Fibroblast of gingiva (primary cell): Measurements from ENCODE around the gene PHTF2.

Source experiments
- DNase-seq: peaks from one replicate; pipeline ENCODE4 v3.0.0-alpha.2; 2011; ENCODE audit warnings: low read depth

The PHTF2 gene

DNA sequence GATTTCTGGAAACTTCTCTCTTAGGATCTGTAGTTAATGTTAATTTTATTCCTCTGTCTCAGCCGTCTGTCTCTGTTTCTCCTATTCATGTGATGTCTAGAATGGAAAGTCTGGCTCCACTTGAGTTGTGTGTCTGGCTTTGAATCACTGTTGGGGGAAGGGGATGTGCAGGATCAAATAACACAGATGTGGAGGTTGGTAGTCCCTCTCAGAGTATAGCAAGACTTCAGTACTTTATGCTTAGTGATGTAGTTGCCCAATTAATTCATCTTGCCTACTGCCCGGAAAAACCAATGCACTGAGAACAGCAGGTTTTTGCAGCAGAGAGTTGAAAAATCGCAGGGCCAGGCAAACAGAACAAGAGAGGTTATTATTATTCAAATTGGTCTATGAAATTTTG, 79.2 kb downstream of the PHTF2 start:
- peak; percentile 4 for DNase-seq

- DNase-seq: no peak
Observed at GRCh38 chr7:77878500-77878899, 79.9 kb downstream of the PHTF2 start.

DNA sequence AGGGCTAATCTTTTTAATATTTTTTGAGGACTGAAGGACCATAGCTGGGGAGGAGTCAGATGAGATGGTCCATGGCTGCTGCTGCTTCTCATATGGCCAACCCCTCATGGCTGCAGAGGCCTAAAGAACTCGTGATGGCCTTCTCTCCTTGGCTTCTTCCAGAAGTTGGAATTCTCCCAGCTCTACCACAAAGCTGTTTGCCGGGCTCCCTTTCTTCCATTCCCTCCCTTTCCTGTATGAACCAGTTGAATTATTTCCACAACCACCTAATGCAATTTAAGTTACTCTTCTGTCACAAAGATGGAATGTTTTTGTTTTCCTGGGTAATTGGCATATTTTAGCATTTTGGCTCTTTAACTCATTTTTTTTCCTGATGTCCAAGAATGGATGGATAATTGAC, 80.7 kb downstream of the PHTF2 start:
- DNase-seq: no peak

DNA sequence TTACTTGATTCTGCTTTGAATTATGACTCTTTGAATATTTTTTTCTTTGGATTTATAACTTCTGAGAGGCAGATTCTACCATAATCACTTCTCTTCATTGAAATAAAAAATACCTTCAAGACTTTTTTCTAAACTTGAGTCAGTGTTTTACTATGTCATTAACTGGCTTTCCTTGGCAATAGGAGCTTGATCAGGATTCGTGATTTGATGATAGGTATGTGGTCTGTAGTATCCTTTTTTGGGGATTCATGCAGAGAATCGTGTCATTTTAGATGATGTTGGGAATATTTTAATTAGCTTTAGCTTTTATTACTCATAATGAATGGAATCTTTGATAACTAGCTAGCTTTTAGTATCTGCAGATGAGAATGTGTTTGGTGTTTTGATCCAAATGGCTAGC, 83.3 kb downstream of the PHTF2 start:
- DNase-seq: no peak

DNA sequence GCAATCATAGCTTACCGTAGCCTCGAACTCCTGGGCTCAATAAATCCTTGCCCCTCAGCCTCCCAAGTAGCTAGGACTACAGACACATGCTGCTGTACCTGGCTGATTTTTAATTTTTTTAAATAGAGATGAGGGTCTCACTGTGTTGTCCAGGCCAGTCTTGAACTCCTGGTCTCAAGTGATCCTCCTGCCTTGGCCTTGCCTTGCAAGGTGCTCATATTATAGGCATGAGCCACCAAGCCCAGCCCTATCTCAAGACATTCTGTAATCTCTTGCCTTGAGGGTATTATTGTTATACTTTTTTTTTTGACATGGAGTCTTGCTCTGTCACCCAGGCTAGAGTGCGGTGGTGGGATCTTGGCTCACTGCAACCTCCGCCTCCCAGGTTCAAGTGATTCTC, 86.6 kb downstream of the PHTF2 start:
- DNase-seq: no peak

DNA sequence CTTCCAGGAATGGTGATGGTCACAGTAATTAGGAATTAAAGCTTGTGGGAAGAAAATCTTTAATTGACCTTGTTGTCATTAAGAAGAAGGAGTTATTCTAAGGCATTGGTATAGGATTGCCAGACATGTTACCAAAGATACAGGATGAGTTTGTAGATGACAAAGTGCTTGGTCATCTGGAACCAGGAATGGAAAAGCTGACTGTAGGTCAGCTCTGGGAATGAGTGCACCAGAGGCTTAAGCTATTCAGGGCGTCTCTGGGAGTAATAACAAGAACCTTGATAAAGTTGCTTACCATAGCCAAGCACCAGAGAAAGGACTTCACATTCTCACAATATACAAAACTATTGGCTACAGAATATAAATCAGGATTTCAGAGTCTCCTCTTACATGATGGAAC, 89.0 kb downstream of the PHTF2 start:
- DNase-seq: peak; percentile 87

GRCh38 chr7:77888998-77889397, 90.4 kb downstream of the PHTF2 start:
- no peak for DNase-seq

GRCh38 chr7:77893813-77894212, 95.2 kb downstream of the PHTF2 start:
- no peak for DNase-seq

DNA sequence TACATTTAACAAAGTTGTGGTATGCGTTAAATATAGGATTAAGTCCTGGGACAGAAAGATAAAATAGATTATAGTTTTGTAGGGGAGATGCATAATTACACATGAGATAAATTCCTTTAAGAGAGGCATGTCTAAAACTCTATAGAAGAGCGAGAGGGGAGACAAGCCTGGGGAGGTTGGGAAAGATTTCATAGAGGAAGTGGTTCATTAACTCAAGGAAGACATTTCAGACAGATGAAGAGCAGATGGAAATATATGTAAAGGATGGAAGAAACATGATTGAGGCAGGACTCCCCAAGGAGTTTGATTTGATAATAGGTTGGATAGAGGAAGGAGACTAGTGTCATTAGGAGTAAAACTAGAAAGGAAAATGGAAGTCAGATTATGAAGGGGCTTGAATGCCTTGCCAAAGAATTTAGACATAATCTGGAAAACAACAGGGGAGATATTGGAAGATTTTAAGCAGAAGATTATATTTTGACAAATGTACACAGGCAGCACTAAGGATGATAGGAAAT, 96.1 kb downstream of the PHTF2 start:
- DNase-seq: no peak

- no peak for DNase-seq
Observed at GRCh38 chr7:77895905-77896304, 97.3 kb downstream of the PHTF2 start.

- DNase-seq: no peak
Observed at GRCh38 chr7:77897004-77897547, 98.5 kb downstream of the PHTF2 start.

GRCh38 chr7:77899516-77899915, 100.9 kb downstream of the PHTF2 start:
- no peak for DNase-seq

DNA sequence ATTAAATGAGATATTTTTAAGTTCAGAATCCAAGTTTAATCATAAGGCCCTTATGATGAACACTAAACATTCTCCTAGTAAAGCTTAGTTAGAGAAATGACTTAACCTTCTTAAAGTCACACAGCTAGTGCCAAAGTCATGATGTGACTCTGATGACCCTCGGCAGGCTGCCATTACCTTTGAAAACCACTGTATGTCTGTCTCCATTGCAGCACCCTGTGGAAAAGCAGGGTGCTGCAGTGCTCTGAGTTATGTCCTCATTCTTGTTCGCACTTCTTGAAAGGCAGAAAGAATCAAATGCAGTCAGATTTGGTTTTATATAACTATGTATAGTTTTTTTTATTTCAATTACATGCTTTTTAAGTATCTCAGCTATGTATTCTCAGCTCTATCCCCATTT, 105.0 kb downstream of the PHTF2 start:
- DNase-seq: no peak

GRCh38 chr7:77904252-77904651, 105.7 kb downstream of the PHTF2 start:
- DNase-seq: no peak

- DNase-seq: no peak
Observed at GRCh38 chr7:77907281-77907680, 108.7 kb downstream of the PHTF2 start.

GRCh38 chr7:77908664-77909063, 110.1 kb downstream of the PHTF2 start:
- no peak for DNase-seq

DNA sequence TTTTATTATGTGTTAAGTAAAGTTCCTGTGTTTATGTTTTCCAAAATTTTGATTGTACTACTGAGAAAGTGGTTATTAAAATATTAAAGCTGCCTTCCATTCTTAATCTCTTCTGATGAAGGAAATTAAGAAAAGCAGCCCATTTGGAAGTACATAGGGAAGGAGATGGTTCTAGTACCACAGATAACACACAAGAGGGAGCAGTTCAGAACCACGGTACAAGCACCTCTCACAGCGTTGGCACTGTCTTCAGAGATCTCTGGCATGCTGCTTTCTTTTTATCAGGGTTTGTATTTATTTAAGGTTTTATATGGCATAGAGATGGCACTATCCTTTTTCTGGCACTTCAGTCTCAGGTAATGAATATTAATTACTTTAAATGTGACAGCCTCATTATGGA, 111.6 kb downstream of the PHTF2 start:
- no peak for DNase-seq

DNA sequence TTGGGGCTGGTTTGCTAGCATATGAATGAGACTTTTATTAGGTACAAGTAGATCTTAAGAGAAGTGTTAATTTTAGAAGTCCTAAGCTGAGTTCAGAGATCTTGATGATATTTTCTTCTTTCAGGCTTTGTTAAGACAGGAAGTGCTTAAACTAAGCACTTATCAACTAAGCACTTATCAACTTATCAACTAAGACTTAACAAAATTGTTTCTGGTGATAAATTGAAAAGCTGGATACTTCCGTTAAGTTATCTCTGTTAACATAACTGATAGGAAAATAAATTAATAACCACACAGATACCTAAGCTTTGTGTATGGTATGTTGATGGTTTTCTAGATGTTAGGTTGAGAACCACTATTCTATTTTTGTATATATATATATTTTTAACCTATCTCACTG, 113.7 kb downstream of the PHTF2 start:
- DNase-seq: no peak

- DNase-seq: peak; percentile 61
Observed at GRCh38 chr7:77913977-77914607, 115.5 kb downstream of the PHTF2 start.

DNA sequence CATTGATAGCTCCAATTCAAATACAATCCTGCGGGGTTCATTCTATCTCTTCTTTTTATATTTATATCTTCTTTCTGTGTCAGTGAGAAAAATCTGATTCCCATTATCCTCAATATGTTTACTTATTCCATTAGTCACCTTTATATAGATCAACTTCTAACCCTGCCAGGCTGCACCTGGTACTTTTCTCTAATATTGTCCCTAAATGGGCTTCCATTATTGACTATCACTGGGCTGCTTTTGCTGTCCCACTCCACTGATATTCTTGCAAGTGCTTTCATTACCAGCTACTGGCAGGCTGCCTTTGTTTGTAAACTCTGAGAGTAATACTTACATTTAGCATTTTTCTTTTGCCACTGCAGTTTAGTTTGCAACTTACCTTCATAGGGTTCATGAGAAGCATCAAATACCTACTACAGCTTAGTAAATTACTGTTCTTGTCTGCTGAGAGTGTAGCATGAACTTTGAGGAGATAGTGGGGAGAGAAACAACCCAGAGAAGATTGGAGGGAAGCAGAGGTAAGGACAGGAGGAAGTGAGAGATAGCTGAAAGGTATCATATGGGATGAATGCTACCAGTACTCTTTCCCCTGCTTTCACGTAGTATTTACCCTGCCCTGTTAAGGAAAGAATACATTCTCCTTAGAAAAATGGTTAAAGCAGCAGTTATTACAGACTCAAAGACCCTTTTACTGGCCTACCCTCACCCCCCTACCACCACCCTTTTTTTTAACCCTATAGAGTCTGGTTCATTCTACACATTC, 119.1 kb downstream of the PHTF2 start:
- DNase-seq: no peak

DNA sequence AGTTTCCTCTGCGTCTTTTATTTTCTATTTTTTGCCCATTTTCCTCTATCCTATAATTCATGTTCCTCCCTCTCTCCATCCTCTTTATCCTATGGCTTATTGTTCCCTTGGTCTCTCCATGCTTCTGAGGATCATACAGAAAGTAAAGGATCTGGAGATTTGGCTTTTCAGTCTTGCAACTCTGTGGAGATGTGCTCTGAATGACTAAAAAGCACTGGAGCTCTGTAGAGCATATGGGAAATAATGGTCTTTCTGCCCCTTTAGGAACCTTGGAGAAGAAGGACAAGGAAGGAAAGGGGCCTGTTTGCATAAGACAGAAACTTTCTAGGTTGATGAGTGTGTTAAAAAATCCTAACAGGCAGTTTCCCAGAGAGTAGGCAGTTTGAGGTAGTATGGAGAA, 120.1 kb downstream of the PHTF2 start:
- DNase-seq: no peak

DNA sequence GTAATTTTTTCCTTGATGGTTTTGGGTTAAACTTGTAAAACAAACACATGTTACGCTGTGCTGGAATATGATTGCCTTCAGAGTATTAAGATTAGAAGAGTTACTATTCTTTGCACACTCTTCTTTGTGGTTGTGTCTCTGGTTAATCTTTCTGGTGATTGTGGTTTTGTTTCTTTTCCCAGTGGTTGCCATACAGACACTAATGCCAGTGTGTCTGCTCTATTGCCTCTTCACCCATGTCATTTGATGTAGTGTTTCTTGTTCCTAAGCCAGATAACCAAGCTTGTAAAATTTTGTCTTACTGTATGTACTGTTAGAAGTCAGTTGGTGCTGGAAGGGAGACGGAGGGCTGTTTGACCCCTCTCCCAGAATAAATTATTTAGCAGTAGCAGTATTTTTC, 124.8 kb downstream of the PHTF2 start:
- no peak for DNase-seq

GRCh38 chr7:77930496-77930895, 131.9 kb downstream of the PHTF2 start:
- DNase-seq: no peak
